Measurements from ENCODE around the gene C1orf116. TPM values are rescaled to one million over a fixed set of nuclear protein-coding genes. Genes with fewer than 3 reads are reported as not detected.
A peak's percentile ranks its signal among the peaks of the same experiment; 100 is the strongest.

The C1orf116 gene
- total RNA-seq, 1 experiment from 2014 or later = not detected

GRCh38 chr1:207021876-207022596 lies 10.5 kb downstream of the C1orf116 start:
- Histone ChIP-seq H3K27ac (no peak overlapping the region), H3K9me3 (replicated peaks) (no peaks in the 10 kb centered on the region), H3K4me3 (no peak overlapping the region), H3K27me3 (peaks cover 18% of the 10 kb centered on the region; the same call in 1 of the 2 replicates), H3K36me3 (no peaks in the 10 kb centered on the region), H3K4me1 (no peaks in the 10 kb centered on the region)
- no peak for DNase-seq

GRCh38 chr1:207021139-207021861 lies 11.3 kb downstream of the C1orf116 start:
- no peaks in the 10 kb centered on the region for H3K4me1 ChIP-seq
- peaks cover 18% of the 10 kb centered on the region; the same call in 1 of the 2 replicates for H3K27me3 ChIP-seq
- no peaks in the 10 kb centered on the region for H3K9me3 ChIP-seq (replicated peaks)
- no peak for DNase-seq
- H3K27ac ChIP-seq = no peak overlapping the region
- H3K4me3 ChIP-seq = no peak overlapping the region
- H3K36me3 ChIP-seq = no peaks in the 10 kb centered on the region

GRCh38 chr1:207020709-207021107 lies 11.8 kb downstream of the C1orf116 start:
- peaks cover 18% of the 10 kb centered on the region; the same call in 1 of the 2 replicates for H3K27me3 ChIP-seq

GRCh38 chr1:207020065-207020708 lies 12.4 kb downstream of the C1orf116 start:
- Histone ChIP-seq H3K4me3 (no peak overlapping the region), H3K9me3 (replicated peaks) (no peaks in the 10 kb centered on the region), H3K27ac (no peak overlapping the region), H3K36me3 (no peaks in the 10 kb centered on the region), H3K4me1 (no peaks in the 10 kb centered on the region), H3K27me3 (peaks cover 18% of the 10 kb centered on the region; the same call in 1 of the 2 replicates)
- no peak for DNase-seq

More at GRCh38 chr1:207020709-207021107, 11.8 kb downstream of the C1orf116 start:
- H3K4me3 ChIP-seq = no peak overlapping the region
- H3K27ac ChIP-seq = no peak overlapping the region
- no peak for DNase-seq
- H3K4me1 ChIP-seq = no peaks in the 10 kb centered on the region
- no peaks in the 10 kb centered on the region for H3K36me3 ChIP-seq
- no peaks in the 10 kb centered on the region for H3K9me3 ChIP-seq (replicated peaks)

GRCh38 chr1:207019661-207020060 lies 12.9 kb downstream of the C1orf116 start:
- H3K27ac ChIP-seq = no peak overlapping the region
- H3K36me3 ChIP-seq = no peaks in the 10 kb centered on the region
- no peaks in the 10 kb centered on the region for H3K9me3 ChIP-seq (replicated peaks)
- DNase-seq = no peak
- peaks cover 18% of the 10 kb centered on the region; the same call in 1 of the 2 replicates for H3K27me3 ChIP-seq
- no peaks in the 10 kb centered on the region for H3K4me1 ChIP-seq
- H3K4me3 ChIP-seq = no peak overlapping the region

- H3K9me3 ChIP-seq (replicated peaks) = no peaks in the 10 kb centered on the region
- no peak for DNase-seq
- H3K4me3 ChIP-seq = no peak overlapping the region
- no peaks in the 10 kb centered on the region for H3K4me1 ChIP-seq
- H3K27ac ChIP-seq = no peak overlapping the region
- H3K36me3 ChIP-seq = no peaks in the 10 kb centered on the region
- H3K27me3 ChIP-seq = peaks cover 18% of the 10 kb centered on the region; the same call in 1 of the 2 replicates
Measured at GRCh38 chr1:207019161-207019560, 13.4 kb downstream of the C1orf116 start.

- H3K9me3 ChIP-seq (replicated peaks) = no peaks in the 10 kb centered on the region
- H3K27me3 ChIP-seq = peaks cover 18% of the 10 kb centered on the region; the same call in 1 of the 2 replicates
- no peaks in the 10 kb centered on the region for H3K36me3 ChIP-seq
- no peak overlapping the region for H3K27ac ChIP-seq
- H3K4me3 ChIP-seq = no peak overlapping the region
- H3K4me1 ChIP-seq = no peaks in the 10 kb centered on the region
- DNase-seq = no peak
Measured at GRCh38 chr1:207018707-207019106, 13.8 kb downstream of the C1orf116 start.

GRCh38 chr1:207017615-207018559 lies 14.7 kb downstream of the C1orf116 start:
- H3K27ac ChIP-seq = no peak overlapping the region
- peaks cover 14% of the 10 kb centered on the region; the same call in 1 of the 2 replicates for H3K27me3 ChIP-seq
- no peaks in the 10 kb centered on the region for H3K4me1 ChIP-seq
- no peak overlapping the region for H3K4me3 ChIP-seq
- no peaks in the 10 kb centered on the region for H3K36me3 ChIP-seq
- H3K9me3 ChIP-seq (replicated peaks) = no peaks in the 10 kb centered on the region
- DNase-seq = peak in 1 of 2 experiments; percentile 29

GRCh38 chr1:207015791-207016190 lies 16.8 kb downstream of the C1orf116 start:
- Histone ChIP-seq H3K27ac (no peak overlapping the region), H3K27me3 (peaks cover 7% of the 10 kb centered on the region; the same call in 1 of the 2 replicates), H3K4me3 (no peak overlapping the region), H3K4me1 (no peaks in the 10 kb centered on the region), H3K9me3 (replicated peaks) (no peaks in the 10 kb centered on the region), H3K36me3 (no peaks in the 10 kb centered on the region)
- DNase-seq = no peak

GRCh38 chr1:207014728-207015127 lies 17.8 kb downstream of the C1orf116 start:
- Histone ChIP-seq H3K4me3 (no peak overlapping the region), H3K4me1 (no peaks in the 10 kb centered on the region), H3K36me3 (no peaks in the 10 kb centered on the region), H3K27ac (no peak overlapping the region), H3K9me3 (replicated peaks) (no peaks in the 10 kb centered on the region), H3K27me3 (peaks cover 2% of the 10 kb centered on the region; the same call in 1 of the 2 replicates)
- DNase-seq = no peak

- DNase-seq = no peak
- no peaks in the 10 kb centered on the region for H3K4me1 ChIP-seq
Measured at GRCh38 chr1:207013321-207014085, 19.1 kb downstream of the C1orf116 start.

GRCh38 chr1:207010726-207011125 lies 21.8 kb downstream of the C1orf116 start:
- H3K27me3 ChIP-seq = no peaks in the 10 kb centered on the region
- peaks cover 6% of the 10 kb centered on the region; the same call in 1 of the 2 replicates for H3K4me1 ChIP-seq
- no peak for DNase-seq
- no peak overlapping the region for H3K27ac ChIP-seq
- H3K36me3 ChIP-seq = no peaks in the 10 kb centered on the region
- H3K9me3 ChIP-seq (replicated peaks) = peaks cover 7% of the 10 kb centered on the region
- H3K4me3 ChIP-seq = no peak overlapping the region

More at GRCh38 chr1:207013321-207014085, 19.1 kb downstream of the C1orf116 start:
- Histone ChIP-seq H3K27ac (no peak overlapping the region), H3K4me3 (no peak overlapping the region), H3K9me3 (replicated peaks) (no peaks in the 10 kb centered on the region), H3K27me3 (no peaks in the 10 kb centered on the region), H3K36me3 (no peaks in the 10 kb centered on the region)

- no peak overlapping the region for H3K4me3 ChIP-seq
- DNase-seq = no peak
- no peak overlapping the region for H3K27ac ChIP-seq
- H3K4me1 ChIP-seq = peaks cover 6% of the 10 kb centered on the region; the same call in 1 of the 2 replicates
- no peaks in the 10 kb centered on the region for H3K36me3 ChIP-seq
- peaks cover 7% of the 10 kb centered on the region for H3K9me3 ChIP-seq (replicated peaks)
- no peaks in the 10 kb centered on the region for H3K27me3 ChIP-seq
Measured at GRCh38 chr1:207009945-207010344, 22.6 kb downstream of the C1orf116 start.

All from SJCRH30 (cell line).